HCT116 (cell line): ENCODE results near the gene ATXN7L1. TPM values are rescaled to one million over a fixed set of nuclear protein-coding genes. Genes with fewer than 3 reads are reported as not detected.

Experiments
- ATAC-seq: fragments of 200-7000 bp; cut with Tn5 transposase; 2 replicates; pipeline ENCODE4 v1.9.1; 2020; ENCODE audit warnings: mild to moderate bottlenecking, moderate library complexity
- BruUV-seq: library from RNA; stranded (reverse); fragments of 400-500 nt; replicated peaks from 2 replicates; lab custom pipeline; 2021; lab: Mats Ljungman, UMichigan
- CTCF ChIA-PET: fragments of 300-600 bp; sonication (Branson Sonifier 250); formaldehyde crosslinking; loops from one replicate; lab custom pipeline; 2021; ENCODE audit warnings: antibody characterized with exemption; lab: Charles Lee
- POLR2A ChIA-PET: fragments of 300-600, 350-600 bp; sonication (Branson Sonifier 250); formaldehyde crosslinking; loops from one replicate; lab custom pipeline; 2021; ENCODE audit warnings: antibody characterized with exemption; lab: Charles Lee
- RAD21 ChIA-PET, 2 experiments: fragments of 300-600 bp; sonication (Branson Sonifier 250); formaldehyde crosslinking; loops; one replicate each; lab custom pipeline; 2023; ENCODE audit warnings: low total read pairs in 2 of 2; ENCODE audit not compliant: uncharacterized antibody in 2 of 2, unreplicated experiment in 2 of 2, low non-redundant PET in 1 of 2; lab: Charles Lee
- DNase-seq: peaks from one replicate; pipeline ENCODE4 v3.0.0-alpha.2; 2010; ENCODE audit warnings: low read depth, low spot score
- H2AFZ ChIP-seq: fragments of 200-600 bp; shearing (Covaris generic), sonication (generic); 2 replicates; pipeline ENCODE4 v1.6.1; 2017; ENCODE audit warnings: low read depth, mixed run types, mixed read lengths, antibody characterized with exemption, low read length; ENCODE audit not compliant: poor library complexity, severe bottlenecking
- H3K27ac ChIP-seq: 2 replicates; pipeline ENCODE4 v1.5.1; 2012; ENCODE audit warnings: low read depth, low read length
- H3K27me3 ChIP-seq: fragments of 200-600 bp; sonication (generic); 2 replicates; pipeline ENCODE4 v1.6.1; 2016; ENCODE audit warnings: mixed run types, low read length, mixed read lengths; ENCODE audit not compliant: insufficient read depth
- H3K36me3 ChIP-seq, 2 experiments: fragments of 200-500 bp in 1 of 2; fragments of 200-600 bp in 1 of 2; sonication (Bioruptor generic) in 1 of 2; sonication (generic) in 1 of 2; 2 replicates each; pipeline versions ENCODE4 v1.5.1 to v1.6.1; 2014 to 2016; ENCODE audit warnings: low read length in 2 of 2, inconsistent platforms in 1 of 2, mixed read lengths in 1 of 2, mixed run types in 1 of 2; ENCODE audit not compliant: insufficient read depth in 2 of 2, control insufficient read depth in 1 of 2
- H3K4me1 ChIP-seq, 2 experiments: fragments of 200-600 bp in 1 of 2; sonication (generic) in 1 of 2; 2 replicates each; pipeline versions ENCODE4 v1.5.1 to v1.6.1; 2012 to 2017; ENCODE audit warnings: low read length in 2 of 2, inconsistent platforms in 1 of 2, mild to moderate bottlenecking in 1 of 2, mixed read lengths in 1 of 2, mixed run types in 1 of 2, moderate library complexity in 1 of 2; ENCODE audit not compliant: insufficient read depth in 2 of 2, control insufficient read depth in 1 of 2
- H3K4me2 ChIP-seq: fragments of 200-600 bp; sonication (generic); 2 replicates; pipeline ENCODE4 v1.6.1; 2017; ENCODE audit warnings: mixed run types, low read length, mixed read lengths
- H3K4me3 ChIP-seq, 2 experiments: fragments of 200-600 bp in 1 of 2; sonication (generic) in 1 of 2; replicated peaks in 1 of 2; 2 replicates each; pipeline ENCODE4 v1.5.1; 2011 to 2016; ENCODE audit warnings: low read length in 2 of 2, control low read depth in 1 of 2, low read depth in 1 of 2, mild to moderate bottlenecking in 1 of 2, mixed read lengths in 1 of 2, mixed run types in 1 of 2
- H3K79me2 ChIP-seq: fragments of 200-600 bp; sonication (generic); 2 replicates; pipeline ENCODE4 v1.6.1; 2017; ENCODE audit warnings: mild to moderate bottlenecking, mixed run types, low read length, moderate library complexity, mixed read lengths; ENCODE audit not compliant: insufficient read depth
- H3K9ac ChIP-seq: fragments of 200-600 bp; sonication (generic); 2 replicates; pipeline ENCODE4 v1.6.1; 2016; ENCODE audit warnings: low read length, mixed read lengths
- H3K9me2 ChIP-seq: fragments of 200-600 bp; sonication (generic), shearing (Covaris generic); 2 replicates; pipeline ENCODE4 v1.6.1; 2017; ENCODE audit warnings: mixed run types, mild to moderate bottlenecking, moderate library complexity; ENCODE audit not compliant: insufficient read depth
- H3K9me3 ChIP-seq, 2 experiments: fragments of 200-500 bp in 1 of 2; fragments of 200-600 bp in 1 of 2; sonication (Bioruptor generic) in 1 of 2; sonication (generic) in 1 of 2; 2 replicates each; pipeline ENCODE4 v1.6.1; 2014 to 2017; ENCODE audit warnings: low read length in 2 of 2, mixed read lengths in 2 of 2, inconsistent platforms in 1 of 2, low read depth in 1 of 2, mild to moderate bottlenecking in 1 of 2, mixed run types in 1 of 2, moderate library complexity in 1 of 2; ENCODE audit not compliant: control insufficient read depth in 1 of 2, insufficient read depth in 1 of 2
- H4K20me1 ChIP-seq: fragments of 200-600 bp; sonication (generic), shearing (Covaris generic); 2 replicates; pipeline ENCODE4 v1.6.1; 2017; ENCODE audit warnings: mixed run types, mild to moderate bottlenecking, moderate library complexity; ENCODE audit not compliant: insufficient read depth
- FOSL1 ChIP-seq: IDR thresholded peaks from 2 replicates; pipeline ENCODE4 v1.6.1; 2012; ENCODE audit warnings: low read depth
- intact Hi-C: fragments of 100-400 bp; cut with micrococcal nuclease; formaldehyde crosslinking; loops from 2 replicates; pipeline ENCODE4 v1.10.0; 2022
- total RNA-seq: library from RNA; stranded (reverse); gene quantifications from one replicate; pipeline ENCODE4 v1.2.1, GENCODE V29; 2021; ENCODE audit not compliant: unreplicated experiment
- TF ChIP-seq, protein P1 (sequence below): IDR thresholded peaks from 2 replicates; pipeline ENCODE4 v1.6.1; 2012

The ATXN7L1 gene
- total RNA-seq, 1 experiment from 2014 or later, result 11.5 TPM

DNA sequence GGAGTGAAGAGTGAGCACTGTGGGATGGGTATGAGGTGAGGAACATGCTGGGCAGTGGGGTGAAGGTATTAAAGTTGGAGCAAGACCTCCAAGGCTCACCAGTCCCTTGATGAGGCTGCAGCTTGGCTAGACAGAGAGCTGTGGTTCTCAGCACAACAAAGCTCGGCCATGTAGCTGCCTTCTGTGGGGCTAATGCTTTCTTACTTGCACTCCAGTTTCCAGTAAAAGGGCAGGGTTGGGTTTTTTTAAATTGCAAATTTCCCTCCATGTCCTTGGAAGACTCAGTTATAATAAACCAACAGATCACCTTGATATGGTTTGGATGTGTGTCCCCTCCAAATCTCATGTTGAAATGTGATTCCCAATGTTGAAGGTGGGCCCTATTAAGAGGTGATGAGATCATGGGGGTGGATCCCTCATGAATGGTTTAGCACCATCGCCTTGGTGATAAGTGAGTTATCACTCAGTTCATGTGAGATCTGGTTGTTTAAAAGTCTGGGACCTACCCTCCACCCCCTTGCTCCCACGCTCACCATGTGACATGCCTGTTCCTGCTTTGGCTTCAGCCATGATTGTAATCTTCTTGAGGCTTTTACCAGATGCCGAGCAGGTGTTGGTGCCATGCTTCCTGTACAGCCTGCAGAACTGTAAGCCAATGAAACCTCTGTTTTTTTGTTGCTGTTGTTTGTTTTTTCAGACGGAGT lies 55.9 kb downstream of the ATXN7L1 start:
- peaks cover 4% of the 10 kb centered on the region; the same call in 1 of the 2 replicates for H3K79me2 ChIP-seq

GRCh38 chr7:105819559-105819958 lies 56.8 kb downstream of the ATXN7L1 start:
- Histone ChIP-seq H3K9me2 (no peaks in the 10 kb centered on the region), H3K4me2 (no peak overlapping the region), H3K79me2 (peaks cover 4% of the 10 kb centered on the region; the same call in 1 of the 2 replicates), H3K4me3 (no peak overlapping the region), H3K9ac (no peak overlapping the region), H3K4me1 (0 out of 4 replicates have a peak, but pooled peaks cover 0 to 2% of the 10 kb centered on the region in 2 experiments), H3K27ac (no peak overlapping the region), H3K36me3 (no peaks in the 10 kb centered on the region), H3K9me3 (no peaks in the 10 kb centered on the region), H4K20me1 (no peaks in the 10 kb centered on the region), H3K27me3 (no peaks in the 10 kb centered on the region), H2AFZ (no peak overlapping the region)
- CTCF ChIA-PET, result no interaction called here
- ATAC-seq (no peak), DNase-seq (no peak)
- BruUV-seq, result no TSS peak
- RAD21 ChIA-PET, result no interaction called here
- POLR2A ChIA-PET, result no interaction called here
- no peak for TF ChIP-seq FOSL1
- TF ChIP-seq, protein P1, sequence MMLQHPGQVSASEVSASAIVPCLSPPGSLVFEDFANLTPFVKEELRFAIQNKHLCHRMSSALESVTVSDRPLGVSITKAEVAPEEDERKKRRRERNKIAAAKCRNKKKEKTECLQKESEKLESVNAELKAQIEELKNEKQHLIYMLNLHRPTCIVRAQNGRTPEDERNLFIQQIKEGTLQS, result no peak
- intact Hi-C loops, result no loop called here

More for the DNA sequence above, 55.9 kb downstream of the ATXN7L1 start:
- ChIA-PET CTCF (no interaction called here), RAD21 (no interaction called here), POLR2A (no interaction called here)
- ATAC-seq (no peak), DNase-seq (no peak)
- Histone ChIP-seq H3K9ac (no peak overlapping the region), H2AFZ (no peak overlapping the region), H3K4me2 (no peak overlapping the region), H3K27ac (no peak overlapping the region), H3K36me3 (no peaks in the 10 kb centered on the region), H3K4me1 (0 out of 4 replicates have a peak, but pooled peaks cover 0 to 2% of the 10 kb centered on the region in 2 experiments), H3K9me2 (no peaks in the 10 kb centered on the region), H3K27me3 (no peaks in the 10 kb centered on the region), H4K20me1 (no peaks in the 10 kb centered on the region), H3K9me3 (no peaks in the 10 kb centered on the region), H3K4me3 (no peak overlapping the region)
- intact Hi-C loops, result no loop called here
- TF ChIP-seq, protein P1, result no peak
- TF ChIP-seq, all 23 proteins: peak for 0
- BruUV-seq, result no TSS peak
